Central memory CD8-positive, alpha-beta T cell (primary cell): Measurements from ENCODE around the gene PSMB9.
"Not testable (repeated sequence)": the region's sequence is repeated elsewhere in the genome, so short reads cannot be mapped to it uniquely, and the experiment has no call there.

ENCODE experiments used
- ATAC-seq: fragments of 150-1000 bp; cut with Tn5 transposase; replicated peaks from 2 replicates; pipeline ENCODE4 v1.10.0; 2022; ENCODE audit warnings: mild to moderate bottlenecking, moderate FRiP score, moderate number of reproducible peaks; ENCODE audit not compliant: poor library complexity, severe bottlenecking; ENCODE audit errors: extremely low read depth
- DNase-seq, 2 donors: peaks; one replicate each; pipeline ENCODE4 v3.0.0; 2021; ENCODE audit warnings: low spot score in 2 of 2
- H3K27ac Mint-ChIP-seq: one replicate; pipeline ENCODE4 v1.8.0; 2022; ENCODE audit warnings: low read depth, mild to moderate bottlenecking, moderate library complexity, mixed read lengths
- H3K27me3 Mint-ChIP-seq: one replicate; pipeline ENCODE4 v1.8.0; 2022; ENCODE audit warnings: mixed read lengths
- H3K36me3 Mint-ChIP-seq: one replicate; pipeline ENCODE4 v1.8.0; 2022; ENCODE audit warnings: mild to moderate bottlenecking, moderate library complexity, mixed read lengths; ENCODE audit not compliant: insufficient read depth
- H3K4me1 Mint-ChIP-seq: one replicate; pipeline ENCODE4 v1.8.0; 2022; ENCODE audit warnings: mixed read lengths
- H3K4me3 Mint-ChIP-seq: one replicate; pipeline ENCODE4 v1.8.0; 2022; ENCODE audit warnings: mild to moderate bottlenecking, moderate library complexity, mixed read lengths
- H3K9me3 Mint-ChIP-seq: one replicate; pipeline ENCODE4 v1.8.0; 2022; ENCODE audit warnings: mixed read lengths

The PSMB9 gene

DNA sequence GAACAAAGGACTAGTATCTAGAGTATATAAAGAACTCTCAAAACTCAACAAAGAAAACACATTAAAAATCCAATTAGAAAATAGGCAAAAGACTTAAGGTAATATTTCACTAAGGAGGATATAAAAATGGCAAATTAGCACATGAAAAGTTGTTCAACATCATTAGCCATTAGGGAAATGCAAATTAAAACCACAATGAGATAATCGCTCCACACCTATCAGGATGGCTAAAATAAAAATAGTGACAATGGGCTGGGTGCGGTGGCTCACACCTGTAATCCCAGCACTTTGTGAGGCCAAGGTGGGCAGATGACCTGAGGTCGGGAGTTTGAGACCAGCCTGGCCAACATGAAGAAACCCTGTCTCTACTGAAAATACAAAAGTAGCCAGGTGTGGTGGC lies 27.0 kb downstream of the PSMB9 start:
- peaks cover 17% of the 10 kb centered on the region for H3K36me3 Mint-ChIP-seq
- DNase-seq, H3K27ac Mint-ChIP-seq, H3K9me3 Mint-ChIP-seq, H3K4me1 Mint-ChIP-seq, H3K27me3 Mint-ChIP-seq, ATAC-seq, H3K4me3 Mint-ChIP-seq: not testable (repeated sequence)

DNA sequence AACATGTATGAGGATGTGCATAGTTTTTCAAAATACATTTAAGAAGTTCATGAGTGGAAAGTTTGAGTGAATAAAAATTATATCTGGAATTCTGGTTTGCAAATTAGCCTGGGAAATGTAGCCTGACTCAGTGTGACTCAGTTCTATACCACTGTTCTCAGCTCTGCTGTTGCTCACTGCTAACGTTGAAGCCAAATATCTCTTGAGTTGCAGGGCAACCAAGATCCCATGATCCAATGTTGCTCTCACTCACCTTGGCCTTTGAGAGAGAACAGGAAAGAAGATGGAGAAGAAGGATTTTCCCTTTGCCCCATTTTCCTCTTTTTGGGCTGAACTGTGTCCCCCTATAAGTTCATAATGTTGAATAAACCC lies 28.9 kb downstream of the PSMB9 start:
- ATAC-seq (no peak), DNase-seq (no peak)
- Mint-ChIP-seq H3K4me3 (no peak overlapping the region), H3K36me3 (peaks cover 14% of the 10 kb centered on the region), H3K9me3 (no peaks in the 10 kb centered on the region), H3K27me3 (no peaks in the 10 kb centered on the region), H3K4me1 (no peaks in the 10 kb centered on the region), H3K27ac (no peak overlapping the region)

DNA sequence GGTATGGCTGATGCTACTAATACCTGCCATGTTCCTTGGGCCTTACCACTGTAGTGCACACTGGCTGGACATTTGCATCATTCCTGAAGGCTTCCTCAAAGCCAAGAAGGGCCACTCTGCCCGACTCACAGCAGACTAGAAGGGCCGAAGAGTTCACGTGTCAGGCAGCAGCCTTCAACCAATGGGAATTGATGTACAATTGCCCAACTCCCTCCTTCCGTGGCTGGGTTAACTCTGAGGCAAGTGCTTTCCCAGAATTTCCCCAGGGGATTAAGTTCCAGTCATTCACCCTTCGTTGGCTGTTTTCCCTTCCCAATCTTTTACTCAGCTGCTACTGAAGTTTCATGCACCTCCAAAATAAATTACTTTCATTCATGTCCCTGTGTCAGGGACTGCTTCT lies 29.8 kb downstream of the PSMB9 start:
- H3K27me3 Mint-ChIP-seq: no peaks in the 10 kb centered on the region
- no peaks in the 10 kb centered on the region for H3K4me1 Mint-ChIP-seq
- H3K9me3 Mint-ChIP-seq: no peaks in the 10 kb centered on the region
- H3K27ac Mint-ChIP-seq: no peak overlapping the region
- no peak overlapping the region for H3K4me3 Mint-ChIP-seq
- DNase-seq: no peak
- no peak for ATAC-seq
- H3K36me3 Mint-ChIP-seq: peaks cover 14% of the 10 kb centered on the region

DNA sequence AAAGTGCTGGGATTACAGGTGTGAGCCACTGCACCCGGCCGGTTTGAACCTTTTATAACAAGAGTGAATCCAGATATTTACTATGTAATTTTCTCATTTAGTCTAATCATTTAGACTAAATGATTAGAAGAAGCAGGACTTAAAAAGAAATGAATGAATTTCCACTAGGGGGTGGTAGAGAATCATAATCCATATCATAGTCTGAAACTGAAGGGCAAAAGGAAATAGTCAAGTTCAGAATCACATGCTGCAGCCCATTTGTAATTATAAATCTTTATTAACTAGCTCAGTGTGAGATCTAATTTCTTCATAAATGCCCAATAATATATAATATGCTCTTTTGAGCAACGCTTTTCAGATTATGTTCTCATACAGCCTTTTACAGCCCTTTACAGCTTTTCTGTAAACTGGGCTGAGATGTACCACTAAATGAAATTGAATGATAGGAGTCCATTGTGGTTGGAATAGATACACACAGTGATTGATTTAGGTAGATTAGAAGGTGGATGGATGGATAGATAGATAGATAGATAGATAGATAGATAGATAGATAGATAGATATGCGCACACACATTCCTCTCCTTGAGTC lies 31.8 kb downstream of the PSMB9 start:
- Mint-ChIP-seq H3K27me3 (no peaks in the 10 kb centered on the region), H3K36me3 (peaks cover 6% of the 10 kb centered on the region), H3K9me3 (no peaks in the 10 kb centered on the region), H3K4me3 (no peak overlapping the region), H3K4me1 (no peaks in the 10 kb centered on the region), H3K27ac (no peak overlapping the region)
- no peak for ATAC-seq
- no peak for DNase-seq

DNA sequence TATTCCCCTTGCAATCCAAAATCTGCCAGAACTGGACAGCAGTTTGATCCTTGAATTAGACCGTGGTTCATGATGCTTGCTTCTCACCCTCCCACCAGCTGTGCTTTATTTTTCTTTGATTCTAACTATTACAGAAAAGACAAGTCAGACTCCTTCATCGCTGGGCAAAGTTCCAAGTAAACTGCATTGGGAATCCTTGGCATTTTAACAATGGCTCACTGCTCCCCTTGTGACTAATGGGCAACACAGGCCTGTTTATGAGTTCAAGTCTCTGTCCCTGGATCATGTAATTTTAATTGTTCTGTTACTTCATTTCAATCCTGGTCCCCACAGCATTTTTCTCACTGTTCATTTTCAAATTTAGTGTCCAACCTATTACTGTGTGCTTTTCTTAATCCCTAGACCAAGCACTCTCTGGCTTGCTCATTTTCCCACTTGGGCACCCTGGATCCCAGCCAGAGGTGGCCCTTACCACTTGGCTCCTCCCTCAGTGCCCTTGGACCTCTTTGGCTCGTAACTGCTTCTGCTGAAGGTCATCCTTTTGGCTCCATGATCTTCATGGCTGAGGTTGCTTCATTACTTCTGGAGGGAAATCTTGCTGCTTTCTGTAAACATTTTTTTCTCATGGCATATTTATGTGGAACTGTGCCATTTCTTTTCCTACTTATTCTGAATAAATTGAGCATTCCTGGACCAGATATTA lies 32.8 kb downstream of the PSMB9 start:
- no peaks in the 10 kb centered on the region for H3K4me1 Mint-ChIP-seq
- no peak overlapping the region for H3K27ac Mint-ChIP-seq
- no peaks in the 10 kb centered on the region for H3K27me3 Mint-ChIP-seq
- H3K36me3 Mint-ChIP-seq: peaks cover 2% of the 10 kb centered on the region
- H3K9me3 Mint-ChIP-seq: no peaks in the 10 kb centered on the region
- ATAC-seq (no peak), DNase-seq (no peak)
- H3K4me3 Mint-ChIP-seq: no peak overlapping the region

DNA sequence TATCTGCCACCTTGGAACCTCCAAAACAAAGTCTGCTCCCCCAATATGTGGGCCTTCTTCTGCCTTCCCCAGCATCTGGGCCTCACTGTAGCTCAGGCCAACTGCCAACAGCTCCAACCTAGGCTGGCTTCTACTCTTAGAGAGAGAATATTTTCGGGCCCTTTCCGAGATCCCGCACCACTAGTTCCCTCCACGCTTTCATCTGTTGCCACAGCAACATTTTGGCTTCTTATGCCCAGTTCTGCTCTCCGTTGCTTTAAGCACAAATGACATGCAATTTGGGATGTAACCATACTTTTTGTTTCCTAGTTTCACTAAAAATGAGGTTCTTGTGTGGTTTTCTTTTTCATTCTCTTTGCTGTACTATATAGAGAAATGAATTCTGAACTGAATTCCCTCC lies 33.6 kb downstream of the PSMB9 start:
- no peaks in the 10 kb centered on the region for H3K27me3 Mint-ChIP-seq
- H3K4me3 Mint-ChIP-seq: no peak overlapping the region
- H3K4me1 Mint-ChIP-seq: no peaks in the 10 kb centered on the region
- H3K27ac Mint-ChIP-seq: no peak overlapping the region
- peaks cover 1% of the 10 kb centered on the region for H3K36me3 Mint-ChIP-seq
- no peaks in the 10 kb centered on the region for H3K9me3 Mint-ChIP-seq
- no peak for ATAC-seq
- DNase-seq: no peak

DNA sequence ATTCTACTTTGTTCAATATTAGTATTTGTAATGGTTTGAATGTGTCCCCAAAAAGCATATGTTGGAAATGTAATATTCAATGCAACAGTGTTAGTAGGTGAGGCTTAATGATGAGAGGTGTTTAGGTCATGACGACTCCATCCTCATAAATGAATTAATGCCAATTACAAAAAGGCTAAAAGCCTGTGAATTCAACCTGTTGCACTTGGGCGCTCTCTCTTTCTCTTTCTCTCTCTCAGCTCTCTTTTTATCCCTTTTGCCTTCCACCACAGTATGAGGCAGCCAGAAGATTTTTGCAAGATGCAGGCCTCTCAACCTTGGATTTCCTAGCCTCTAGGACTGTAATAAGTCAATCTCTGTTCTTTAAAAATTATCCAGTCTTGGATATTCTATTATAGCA lies 34.6 kb downstream of the PSMB9 start:
- H3K27me3 Mint-ChIP-seq: no peaks in the 10 kb centered on the region
- H3K4me1 Mint-ChIP-seq: peaks cover 4% of the 10 kb centered on the region
- H3K27ac Mint-ChIP-seq: peak overlapping the region; percentile 67
- H3K4me3 Mint-ChIP-seq: no peak overlapping the region
- DNase-seq (no peak), ATAC-seq (no peak)
- peaks cover 2% of the 10 kb centered on the region for H3K36me3 Mint-ChIP-seq
- no peaks in the 10 kb centered on the region for H3K9me3 Mint-ChIP-seq

DNA sequence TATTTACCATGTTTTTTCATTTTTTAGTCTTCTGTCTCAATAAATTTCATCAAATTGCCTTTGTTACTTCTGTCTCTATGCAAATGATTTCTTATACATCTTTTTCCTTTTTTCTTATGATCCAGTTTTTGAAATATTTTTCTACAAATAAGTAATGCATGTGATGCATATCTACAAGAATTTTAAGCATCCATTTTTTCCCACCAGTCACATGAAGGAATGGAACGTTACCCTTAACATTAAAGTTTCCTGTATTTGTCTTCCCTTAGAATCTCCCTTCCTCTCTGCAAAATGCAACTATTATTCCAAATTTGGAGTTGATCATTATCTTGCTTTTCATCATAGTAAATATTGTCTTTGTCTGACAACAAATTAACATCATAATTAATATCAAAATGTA lies 35.5 kb downstream of the PSMB9 start:
- Mint-ChIP-seq H3K4me1 (peaks cover 11% of the 10 kb centered on the region), H3K36me3 (peaks cover 6% of the 10 kb centered on the region), H3K4me3 (no peak overlapping the region), H3K9me3 (no peaks in the 10 kb centered on the region), H3K27ac (no peak overlapping the region), H3K27me3 (no peaks in the 10 kb centered on the region)
- DNase-seq: no peak
- ATAC-seq: no peak

DNA sequence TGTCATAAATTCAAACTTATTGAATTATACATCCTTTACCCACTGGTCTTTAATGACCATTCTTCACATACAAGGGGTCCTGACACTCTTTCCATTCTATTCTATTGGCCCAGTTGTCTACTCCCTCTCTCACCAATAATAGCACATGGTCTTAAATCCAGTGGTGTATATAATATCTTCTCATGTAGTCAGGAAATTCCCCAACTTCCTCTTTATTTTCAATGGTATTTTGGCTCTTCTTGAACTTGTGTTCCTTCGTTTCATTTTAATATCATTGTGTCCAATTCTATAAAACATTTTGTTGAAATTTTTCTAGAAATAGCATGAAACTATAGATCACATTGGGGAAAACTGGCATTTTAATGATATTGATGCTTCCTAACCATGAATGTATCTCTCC lies 36.8 kb downstream of the PSMB9 start:
- Mint-ChIP-seq H3K36me3 (peaks cover 7% of the 10 kb centered on the region), H3K9me3 (no peaks in the 10 kb centered on the region), H3K27me3 (no peaks in the 10 kb centered on the region), H3K27ac (no peak overlapping the region), H3K4me3 (no peak overlapping the region), H3K4me1 (peaks cover 24% of the 10 kb centered on the region)
- ATAC-seq: no peak
- no peak for DNase-seq

DNA sequence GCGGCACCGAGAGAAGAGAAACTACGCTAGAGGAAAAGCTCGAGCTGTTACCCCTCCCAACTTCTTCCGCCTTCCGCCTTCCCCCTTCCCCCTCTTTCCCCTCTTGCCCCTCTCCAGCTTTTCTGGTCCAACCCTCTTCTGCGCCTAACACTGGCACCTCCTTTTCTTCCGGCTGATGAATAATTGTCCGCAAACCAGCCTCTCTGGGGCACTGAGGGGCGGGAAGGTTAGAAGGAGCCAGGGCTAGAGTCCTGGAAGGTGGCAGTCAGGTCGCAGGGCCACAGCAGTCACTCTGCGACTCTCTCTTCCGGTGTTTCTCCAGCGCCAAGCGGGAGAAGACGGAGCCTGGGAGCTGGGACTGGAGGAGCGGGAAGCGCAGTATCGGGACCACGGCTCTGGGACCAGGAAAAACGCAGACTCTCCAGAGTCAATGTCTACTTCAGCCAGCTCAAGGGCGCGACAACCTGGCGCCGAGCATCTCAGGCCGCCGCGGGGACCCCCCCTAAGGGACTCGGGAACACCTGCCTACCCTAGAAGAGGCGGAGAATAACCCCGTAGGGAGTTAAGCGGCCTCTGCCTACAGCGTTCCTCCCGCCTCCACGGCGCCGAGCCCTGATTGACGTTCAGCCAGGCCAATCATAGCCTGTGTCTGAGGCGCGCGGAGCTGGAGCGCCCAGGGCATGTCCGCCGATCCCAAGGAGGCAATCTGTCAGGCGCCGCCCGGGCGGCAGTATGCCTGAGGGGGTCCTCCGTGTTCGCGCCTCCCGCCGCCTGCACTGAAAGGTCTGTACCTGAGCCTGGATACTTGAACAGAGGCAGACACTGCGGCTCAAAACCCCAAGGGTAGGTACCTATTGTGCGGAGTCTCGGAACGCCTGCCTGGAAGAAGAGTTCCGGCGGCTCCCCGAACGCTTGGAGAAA lies 40.4 kb downstream of the PSMB9 start:
- Mint-ChIP-seq H3K36me3 (peaks cover 7% of the 10 kb centered on the region), H3K4me1 (peaks cover 45% of the 10 kb centered on the region), H3K27ac (peak overlapping the region; percentile 92), H3K4me3 (peak overlapping the region; percentile 96), H3K27me3 (no peaks in the 10 kb centered on the region), H3K9me3 (no peaks in the 10 kb centered on the region)
- DNase-seq (peak; percentile 94 to 97), ATAC-seq (peak; percentile 99)

DNA sequence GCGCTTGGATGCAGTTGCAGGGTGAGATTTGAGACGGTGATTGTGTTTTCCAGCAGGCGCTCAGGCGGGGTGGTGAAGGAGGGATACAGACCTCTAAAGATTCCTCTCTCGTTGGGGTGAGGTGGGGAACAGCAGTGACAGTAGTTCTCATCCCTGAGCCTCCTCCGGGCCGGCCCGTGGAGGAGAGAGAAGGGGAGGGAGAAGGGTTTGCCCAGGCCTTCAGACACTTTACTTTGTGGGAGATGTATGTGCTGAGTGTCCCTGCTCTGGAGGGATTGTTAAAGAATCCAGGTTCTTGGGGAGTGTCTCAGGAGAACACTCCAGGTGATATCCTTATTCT lies 41.0 kb downstream of the PSMB9 start:
- Mint-ChIP-seq H3K4me3 (peak overlapping the region; percentile 96), H3K9me3 (no peaks in the 10 kb centered on the region), H3K4me1 (peaks cover 45% of the 10 kb centered on the region), H3K36me3 (peaks cover 7% of the 10 kb centered on the region), H3K27me3 (no peaks in the 10 kb centered on the region), H3K27ac (peak overlapping the region; percentile 92)
- no peak for DNase-seq
- ATAC-seq: peak; percentile 11

DNA sequence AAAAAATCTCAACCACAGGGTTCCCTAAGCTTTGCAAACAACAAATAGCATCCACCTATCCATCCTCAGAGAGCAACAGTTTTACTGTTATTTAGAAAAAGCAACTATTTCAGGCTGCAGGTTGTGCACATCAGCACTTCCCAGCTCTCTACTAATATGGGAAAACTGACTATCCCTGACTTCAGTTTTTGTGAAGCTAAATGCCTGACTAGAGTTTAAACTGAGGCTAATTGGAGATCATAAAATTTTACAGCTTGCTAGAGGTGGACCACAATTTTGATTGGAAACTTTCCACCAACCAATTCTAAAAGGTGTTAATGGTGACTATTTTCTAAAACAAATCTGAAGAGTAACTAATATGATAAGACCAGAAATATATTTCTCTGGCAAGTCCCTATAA lies 50.0 kb downstream of the PSMB9 start:
- DNase-seq (no peak), ATAC-seq (no peak)
- no peak overlapping the region for H3K4me3 Mint-ChIP-seq
- no peaks in the 10 kb centered on the region for H3K27me3 Mint-ChIP-seq
- H3K27ac Mint-ChIP-seq: no peak overlapping the region
- peaks cover 6% of the 10 kb centered on the region for H3K36me3 Mint-ChIP-seq
- H3K9me3 Mint-ChIP-seq: no peaks in the 10 kb centered on the region
- no peaks in the 10 kb centered on the region for H3K4me1 Mint-ChIP-seq

DNA sequence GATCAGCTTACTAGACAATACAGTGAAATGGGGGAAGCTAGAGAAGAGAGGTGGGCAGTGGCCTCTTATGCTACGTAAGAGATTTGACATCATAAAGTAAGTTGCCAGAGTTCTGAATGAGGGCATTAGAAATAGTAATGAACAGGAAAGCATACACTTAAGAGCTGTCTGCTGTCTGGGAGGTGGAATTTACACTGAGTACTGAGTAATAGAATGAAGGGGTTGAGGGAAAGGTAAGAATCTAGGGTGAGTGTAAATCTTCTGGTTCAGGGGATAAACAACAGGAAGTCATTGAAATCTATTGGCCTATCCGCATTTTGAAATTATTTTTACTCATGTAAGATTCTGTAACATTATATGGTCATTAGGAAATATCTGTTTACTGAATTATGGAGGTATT lies 51.1 kb downstream of the PSMB9 start:
- Mint-ChIP-seq H3K27ac (no peak overlapping the region), H3K4me1 (no peaks in the 10 kb centered on the region), H3K27me3 (no peaks in the 10 kb centered on the region), H3K4me3 (no peak overlapping the region), H3K9me3 (no peaks in the 10 kb centered on the region), H3K36me3 (peaks cover 6% of the 10 kb centered on the region)
- DNase-seq (no peak), ATAC-seq (no peak)
